Measurements from ENCODE around the gene ARHGAP18. TPM values are rescaled to one million over a fixed set of nuclear protein-coding genes. Genes with fewer than 3 reads are reported as not detected.

Gene ARHGAP18
- total RNA-seq, 1 donor from 2014 or later, result 5.3 TPM

- no peak for ATAC-seq
Measured at GRCh38 chr6:129641344-129641743, 68.6 kb downstream of the ARHGAP18 start.

GRCh38 chr6:129638686-129639085, 71.3 kb downstream of the ARHGAP18 start:
- no peak for ATAC-seq

- ATAC-seq, result no peak
Measured at GRCh38 chr6:129638055-129638684, 71.8 kb downstream of the ARHGAP18 start.

- no peak for ATAC-seq
Measured at GRCh38 chr6:129637340-129638054, 72.5 kb downstream of the ARHGAP18 start.

GRCh38 chr6:129635396-129636130, 74.4 kb downstream of the ARHGAP18 start:
- ATAC-seq, result no peak

GRCh38 chr6:129634411-129635230, 75.4 kb downstream of the ARHGAP18 start:
- no peak for ATAC-seq

- no peak for ATAC-seq
Measured at GRCh38 chr6:129633529-129633928, 76.4 kb downstream of the ARHGAP18 start.

GRCh38 chr6:129632172-129632613, 77.8 kb downstream of the ARHGAP18 start:
- no peak for ATAC-seq

GRCh38 chr6:129631070-129631469, 78.9 kb downstream of the ARHGAP18 start:
- ATAC-seq, result no peak

- no peak for ATAC-seq
Measured at GRCh38 chr6:129630596-129630995, 79.4 kb downstream of the ARHGAP18 start.

- ATAC-seq, result no peak
Measured at GRCh38 chr6:129628101-129628815, 81.7 kb downstream of the ARHGAP18 start.

GRCh38 chr6:129624488-129624887, 85.5 kb downstream of the ARHGAP18 start:
- no peak for ATAC-seq

GRCh38 chr6:129623008-129623732, 86.8 kb downstream of the ARHGAP18 start:
- peak; percentile 85 for ATAC-seq

- no peak for ATAC-seq
Measured at GRCh38 chr6:129621252-129621651, 88.7 kb downstream of the ARHGAP18 start.

- no peak for ATAC-seq
Measured at GRCh38 chr6:129620234-129620610, 89.8 kb downstream of the ARHGAP18 start.

GRCh38 chr6:129619579-129620233, 90.3 kb downstream of the ARHGAP18 start:
- ATAC-seq, result no peak

- no peak for ATAC-seq
Measured at GRCh38 chr6:129617986-129618385, 92.0 kb downstream of the ARHGAP18 start.

- no peak for ATAC-seq
Measured at GRCh38 chr6:129615496-129615895, 94.5 kb downstream of the ARHGAP18 start.

GRCh38 chr6:129615020-129615419, 95.0 kb downstream of the ARHGAP18 start:
- no peak for ATAC-seq

GRCh38 chr6:129614464-129614863, 95.5 kb downstream of the ARHGAP18 start:
- no peak for ATAC-seq

GRCh38 chr6:129612440-129612839, 97.5 kb downstream of the ARHGAP18 start:
- ATAC-seq, result no peak

Measured in esophagus mucosa (tissue), 1 donor.